ENCODE results near the gene PLCB2. TPM values are rescaled to one million over a fixed set of nuclear protein-coding genes. Genes with fewer than 3 reads are reported as not detected.

The PLCB2 gene
- total RNA-seq, 4 donors from 2014 or later, result 1.5 to 13.5 (median 8.8) TPM

DNA sequence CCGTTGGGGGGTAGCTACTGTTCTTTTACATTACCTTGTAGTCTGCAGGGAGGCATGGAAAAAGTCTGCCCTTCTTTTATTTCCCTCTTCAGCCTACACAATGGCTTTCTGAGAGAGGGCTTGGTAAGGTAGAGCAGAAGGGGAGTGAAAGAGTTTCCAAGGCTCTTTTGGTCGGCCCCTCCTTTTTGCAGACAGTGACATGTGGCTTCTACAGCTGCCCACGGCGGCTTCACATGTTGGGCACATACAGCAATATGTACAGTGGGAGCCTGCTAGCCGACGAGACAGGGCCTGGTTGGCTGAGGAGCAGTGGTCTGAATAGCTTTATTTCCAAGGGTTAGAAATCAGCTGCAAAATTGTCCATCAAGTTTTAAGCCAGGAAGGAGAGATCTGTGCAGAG lies 19.7 kb upstream of the PLCB2 start:
- H3K27me3 ChIP-seq, result no peaks in the 10 kb centered on the region
- 17 to 41% methylated on average over 1 to 3 of the region's 6 CpGs for WGBS, 2 donors (ENCODE audit: low coverage in 1 of 2)
- H3K27ac ChIP-seq, result peak overlapping the region; percentile 79 to 98 (median 98)
- H3K9me3 ChIP-seq, result no peaks in the 10 kb centered on the region
- peaks cover 17 to 92% (median 41%) of the 10 kb centered on the region in 3 donors for H3K4me1 ChIP-seq
- H3K36me3 ChIP-seq, result no peaks in the 10 kb centered on the region
- ATAC-seq, result no peak
- TF ChIP-seq POLR2A (IDR thresholded peaks at IDR 0.05) (no peak), EP300 (IDR thresholded peaks at IDR 0.05) (no peak)
- no peak overlapping the region for H3K4me3 ChIP-seq

DNA sequence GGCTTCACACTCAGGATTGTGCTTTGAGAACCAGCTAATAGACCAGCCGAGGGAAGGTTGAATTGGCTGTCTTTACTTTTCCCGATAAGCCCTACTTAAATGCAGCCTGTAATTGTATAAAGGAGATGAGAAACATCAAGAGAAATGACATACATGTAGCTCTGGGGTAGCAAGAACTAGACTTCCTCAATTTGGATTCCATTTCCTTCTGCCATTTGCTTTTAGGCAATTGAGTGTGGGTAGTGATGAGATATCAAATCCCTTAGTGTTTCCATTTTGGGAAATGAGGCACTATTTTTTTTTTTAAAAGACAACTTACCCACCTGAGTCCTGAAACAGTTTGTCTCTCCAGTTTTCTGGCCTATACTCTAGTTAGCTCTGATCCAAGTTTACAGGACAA lies 18.0 kb upstream of the PLCB2 start:
- Histone ChIP-seq H3K9me3 (no peaks in the 10 kb centered on the region), H3K27me3 (no peaks in the 10 kb centered on the region), H3K4me3 (peak overlapping the region; percentile 92 to 100), H3K36me3 (no peaks in the 10 kb centered on the region), H3K27ac (peak overlapping the region in 3 of 4 donors; percentile 94 to 98 (median 98)), H3K4me1 (peaks cover 14 to 90% (median 38%) of the 10 kb centered on the region in 3 donors)
- TF ChIP-seq POLR2A (IDR thresholded peaks at IDR 0.05) (no peak), POLR2AphosphoS5 (IDR thresholded peaks at IDR 0.05) (no peak), EP300 (IDR thresholded peaks at IDR 0.05) (no peak), CTCF (IDR thresholded peaks at IDR 0.05) (no peak)
- no peak for ATAC-seq
- WGBS, 2 donors (ENCODE audit: low coverage in 1 of 2), result 55 to 72% methylated on average over 2 of the region's 2 CpGs

- ATAC-seq, result no peak
- WGBS, 2 donors (ENCODE audit: low coverage in 1 of 2), result 10 to 35% methylated on average over 1 to 2 of the region's 2 CpGs
- peaks cover 14 to 90% (median 33%) of the 10 kb centered on the region in 3 donors for H3K4me1 ChIP-seq
Measured at GRCh38 chr15:40325188-40325587, 17.5 kb upstream of the PLCB2 start.

DNA sequence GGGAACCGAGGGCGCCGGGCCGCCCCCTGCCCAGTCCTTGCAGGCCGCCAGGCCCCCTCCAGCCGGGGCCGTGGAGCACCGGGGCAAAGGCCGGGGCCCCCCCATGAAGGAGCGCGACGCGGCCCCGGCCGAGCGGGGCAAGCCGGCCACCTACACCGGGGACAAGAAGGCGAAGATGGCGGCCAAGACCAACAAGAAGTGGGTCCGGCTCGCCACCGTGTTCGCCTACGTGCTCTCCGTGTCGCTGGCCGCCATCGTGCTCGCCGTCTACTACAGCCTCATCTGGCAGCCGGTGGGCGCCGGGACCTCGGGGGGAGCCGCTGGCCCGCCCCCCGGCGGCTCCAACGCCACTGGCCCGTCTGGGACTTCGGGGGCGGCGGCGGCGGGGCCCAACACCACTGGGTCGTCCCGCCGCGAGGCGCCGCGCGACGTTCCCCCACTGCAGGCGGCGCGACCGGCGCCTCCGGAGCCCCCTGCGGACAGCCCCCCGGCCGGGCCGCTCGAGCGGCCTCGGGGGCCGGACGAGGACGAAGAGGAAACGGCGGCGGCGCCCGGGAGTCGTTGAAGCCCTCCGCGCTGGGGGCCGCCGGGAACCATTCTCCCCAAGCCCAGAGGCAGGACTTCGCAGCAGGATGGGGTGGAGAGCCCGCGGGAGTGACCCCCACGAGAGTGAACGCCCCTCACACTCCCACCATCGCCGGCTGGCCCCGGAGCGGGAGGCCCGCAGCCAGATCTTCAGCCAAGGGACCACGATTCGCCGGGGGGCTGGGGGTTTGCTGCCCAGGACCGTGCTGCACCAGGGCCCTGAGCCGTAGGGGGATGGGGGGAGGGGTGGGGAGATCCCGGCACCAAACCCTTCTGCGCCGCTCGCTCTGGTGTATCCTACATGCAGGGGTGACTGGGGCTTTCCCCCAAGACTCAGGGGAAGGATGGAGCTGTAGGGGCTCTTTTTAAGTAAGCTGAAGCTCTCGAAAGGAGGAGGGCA lies 16.5 kb upstream of the PLCB2 start:
- no peak for TF ChIP-seq EP300 (IDR thresholded peaks at IDR 0.05)
- no peak for TF ChIP-seq POLR2AphosphoS5 (IDR thresholded peaks at IDR 0.05)
- TF ChIP-seq POLR2A (IDR thresholded peaks at IDR 0.05), result no peak
- no peak for TF ChIP-seq CTCF (IDR thresholded peaks at IDR 0.05)
- peak; percentile 3 for ATAC-seq

More at GRCh38 chr15:40325188-40325587, 17.5 kb upstream of the PLCB2 start:
- Histone ChIP-seq H3K9me3 (no peaks in the 10 kb centered on the region), H3K27me3 (no peaks in the 10 kb centered on the region), H3K36me3 (no peaks in the 10 kb centered on the region), H3K4me3 (peak overlapping the region; percentile 92 to 100), H3K27ac (peak overlapping the region; percentile 94 to 99 (median 98))
- TF ChIP-seq POLR2AphosphoS5 (IDR thresholded peaks at IDR 0.05) (no peak), POLR2A (IDR thresholded peaks at IDR 0.05) (no peak), EP300 (IDR thresholded peaks at IDR 0.05) (no peak), CTCF (IDR thresholded peaks at IDR 0.05) (no peak)

GRCh38 chr15:40323239-40323952 lies 15.7 kb upstream of the PLCB2 start, which contains the start of gene INAFM2:
TSS of gene INAFM2 (plus strand) at chr15:40323692. CDS start at chr15:40324056, 364 bp downstream.
- peaks cover 2 to 72% (median 22%) of the 10 kb centered on the region in 3 donors for H3K4me1 ChIP-seq
- peak within 1 kb of the TSS; percentile 92 to 100 for H3K4me3 ChIP-seq
- H3K36me3 ChIP-seq, result no peaks in the 10 kb centered on the region
- ATAC-seq, result peak; percentile 92
- peak within 1 kb of the TSS; percentile 94 to 99 (median 98) for H3K27ac ChIP-seq
- TF ChIP-seq POLR2A (IDR thresholded peaks at IDR 0.05) (peak; percentile 33 to 86), POLR2AphosphoS5 (IDR thresholded peaks at IDR 0.05) (peak; percentile 57), CTCF (IDR thresholded peaks at IDR 0.05) (peak in 3 of 4 experiments; percentile 72 to 89 (median 77)), EP300 (IDR thresholded peaks at IDR 0.05) (no peak)
- 0% methylated on average over 2 of the region's 103 CpGs; no CpG with 5 or more reads in 1 of the 2 donors for WGBS, 2 donors (ENCODE audit: low coverage in 1 of 2)
- H3K9me3 ChIP-seq, result no peaks in the 10 kb centered on the region
- no peaks in the 10 kb centered on the region for H3K27me3 ChIP-seq

More for the DNA sequence above, 16.5 kb upstream of the PLCB2 start:
- no peaks in the 10 kb centered on the region for H3K9me3 ChIP-seq
- H3K27me3 ChIP-seq, result no peaks in the 10 kb centered on the region
- H3K4me3 ChIP-seq, result peak overlapping the region; percentile 92 to 100
- H3K27ac ChIP-seq, result peak overlapping the region; percentile 94 to 99 (median 98)
- peaks cover 8 to 80% (median 25%) of the 10 kb centered on the region in 3 donors for H3K4me1 ChIP-seq
- 0% methylated on average over 3 of the region's 101 CpGs for WGBS, 2 donors (ENCODE audit: low coverage in 1 of 2)
- no peaks in the 10 kb centered on the region for H3K36me3 ChIP-seq

Measured in gastroesophageal sphincter (tissue), 4 donors.